NCI-H1048 (cell line): Measurements from ENCODE around the gene RNF186.
"Not testable (repeated sequence)": the region's sequence is repeated elsewhere in the genome, so short reads cannot be mapped to it uniquely, and the experiment has no call there.

Source experiments
- DNase-seq: peaks from one replicate; lab custom pipeline; 2025; lab: John Stamatoyannopoulos, UW

RNF186 gene

DNA sequence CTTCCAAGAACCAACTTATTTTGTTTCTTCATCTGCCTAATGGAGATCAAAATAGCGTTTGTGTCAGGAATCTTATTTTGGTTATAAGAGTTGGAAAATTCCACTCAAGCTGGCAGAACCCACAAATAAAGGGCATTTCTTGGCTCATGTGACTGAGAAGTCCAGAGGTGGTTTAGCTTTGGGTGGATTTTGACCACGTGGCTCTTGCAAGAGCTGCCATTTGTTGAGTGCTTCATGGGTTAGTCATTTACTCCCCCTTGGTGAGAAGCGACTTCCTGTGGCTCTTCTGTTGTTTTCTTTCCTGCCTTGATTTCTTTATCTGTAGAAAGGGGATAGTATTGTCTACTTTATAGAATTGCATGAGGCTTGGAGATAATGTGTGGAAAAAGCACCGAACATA, 9.5 kb upstream of the RNF186 start:
- DNase-seq = no peak

DNA sequence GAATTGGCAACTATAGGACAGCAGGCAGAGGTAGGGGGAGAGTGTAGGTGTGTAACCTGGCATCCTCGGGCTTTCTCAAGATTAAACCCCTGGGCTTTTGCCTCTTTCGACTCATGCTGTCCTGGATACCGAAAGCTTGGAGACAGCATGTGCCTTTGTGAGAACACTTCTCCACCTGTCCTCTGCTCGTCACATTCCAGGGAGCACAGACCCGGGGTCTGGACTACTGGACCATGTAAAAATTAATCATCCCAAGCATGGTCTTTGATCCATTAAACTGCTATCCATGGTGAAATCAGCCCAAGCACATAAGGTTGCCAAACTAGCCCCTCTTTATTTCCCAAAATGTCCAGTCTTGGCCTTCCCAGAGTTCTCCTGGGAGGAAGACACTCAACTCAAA, 9.0 kb upstream of the RNF186 start:
- DNase-seq = no peak

GRCh38 chr1:19819701-19820100, 4.6 kb upstream of the RNF186 start:
- DNase-seq = no peak

DNA sequence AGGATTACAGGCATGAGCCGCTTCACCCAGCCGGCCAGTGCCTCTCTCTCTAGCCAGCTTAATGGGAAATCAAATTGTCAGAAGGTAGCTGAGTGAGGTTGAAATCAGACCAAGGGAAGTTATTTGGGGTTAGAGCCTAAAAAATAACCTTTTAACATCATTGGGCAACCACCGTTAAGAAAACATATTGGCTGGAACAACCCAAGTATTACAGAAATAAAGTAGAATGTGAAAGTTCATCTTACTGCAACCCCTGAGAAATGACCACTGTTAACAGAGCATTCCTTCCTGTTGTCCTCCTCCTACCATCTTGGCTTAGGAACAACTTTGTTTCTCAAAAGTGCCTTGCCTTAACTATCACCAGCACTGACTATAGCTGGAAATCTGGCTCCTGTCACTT, 3.2 kb upstream of the RNF186 start:
- DNase-seq = no peak

GRCh38 chr1:19817160-19817559, 2.1 kb upstream of the RNF186 start:
- DNase-seq = no peak

DNA sequence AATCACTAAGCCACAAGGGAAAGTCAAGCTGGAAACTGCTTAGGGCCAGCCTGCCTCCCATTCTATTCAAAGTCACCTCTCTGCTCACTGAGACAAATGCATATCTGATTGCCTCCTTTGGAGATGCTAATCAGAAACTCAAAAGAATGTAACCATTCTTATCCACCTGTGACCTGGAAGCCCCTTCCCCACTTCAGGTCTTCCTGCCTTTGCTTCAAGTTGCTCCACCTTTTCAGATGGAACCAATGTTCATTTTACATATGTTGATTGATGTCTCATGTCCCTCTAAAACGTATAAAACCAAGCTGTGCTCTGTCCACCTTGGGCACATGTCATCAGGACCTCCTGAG, 1.6 kb upstream of the RNF186 start:
- not testable (repeated sequence) for DNase-seq

- no peak for DNase-seq
Measured at GRCh38 chr1:19815801-19816736, 986 bp upstream of the RNF186 start.

- DNase-seq = no peak
Measured at GRCh38 chr1:19814244-19814661, 830 bp downstream of the RNF186 start.

GRCh38 chr1:19813643-19813960, 1.5 kb downstream of the RNF186 start:
- no peak for DNase-seq

DNA sequence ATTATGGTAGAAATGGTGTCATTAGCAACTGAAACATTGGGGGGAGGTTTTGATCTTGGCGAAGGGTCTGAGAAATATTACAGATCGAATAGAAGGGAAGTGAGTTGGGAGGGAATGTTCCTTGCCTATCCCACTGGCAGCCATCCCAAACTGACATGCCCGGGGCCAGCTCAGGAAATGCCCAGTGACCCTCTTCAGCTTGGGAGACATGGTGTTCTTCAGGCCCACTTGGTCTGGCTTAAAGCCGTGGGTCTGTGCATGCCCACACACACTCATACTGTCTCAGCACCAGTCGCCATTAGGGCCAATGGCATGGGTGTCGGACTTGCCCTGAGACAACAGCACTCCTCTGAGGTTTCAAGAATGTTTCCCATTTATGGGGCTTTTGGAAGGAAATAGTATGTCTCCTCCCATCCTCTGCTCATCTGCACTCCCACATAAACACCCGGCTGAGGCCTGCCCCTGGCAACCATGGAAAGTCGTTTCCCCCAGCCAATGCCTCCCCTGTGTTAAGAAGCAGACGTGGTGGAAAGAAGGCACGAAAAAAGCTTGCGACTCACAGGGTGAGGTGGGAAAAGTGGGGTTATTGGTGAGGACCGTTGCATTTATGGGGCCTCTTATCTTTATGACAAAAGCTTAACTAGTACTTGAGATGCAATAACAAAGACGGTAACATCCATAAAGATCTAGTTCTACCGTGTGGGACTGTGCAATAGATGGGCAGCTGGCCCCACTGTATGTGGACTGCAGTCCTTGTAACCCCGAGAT, 2.0 kb downstream of the RNF186 start:
- no peak for DNase-seq

DNA sequence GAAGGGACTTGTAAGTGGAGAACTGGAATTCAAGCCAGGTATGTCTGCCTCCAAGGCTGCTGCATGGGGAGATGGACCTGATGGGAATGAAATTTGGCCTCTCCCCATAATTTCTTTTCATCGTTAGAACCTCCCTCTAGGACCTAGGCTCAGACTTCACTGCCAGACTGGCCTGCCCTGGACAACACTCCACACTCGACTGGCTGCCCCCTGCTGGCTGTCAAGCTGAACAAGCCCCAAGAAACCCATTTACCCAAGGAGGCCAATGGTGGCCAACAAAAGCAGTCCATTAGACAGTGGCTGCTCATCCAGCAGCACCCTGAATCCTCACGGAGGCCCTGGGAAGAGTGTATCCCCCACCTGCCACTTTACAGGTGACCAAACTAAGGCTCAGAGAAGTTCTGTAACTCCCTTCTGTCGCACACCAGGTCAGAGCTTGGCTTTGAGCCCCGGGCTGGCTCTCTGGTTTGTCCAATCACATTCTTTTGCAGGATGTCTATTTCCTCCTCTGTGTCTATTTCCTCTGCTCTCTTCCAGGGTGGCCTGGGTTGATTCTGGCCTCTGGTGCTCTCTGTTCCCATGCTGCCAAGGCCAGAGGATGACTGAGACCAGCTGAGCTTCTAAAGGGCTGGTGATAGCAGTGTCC, 3.8 kb downstream of the RNF186 start:
- DNase-seq = no peak

GRCh38 chr1:19809044-19809750, 5.9 kb downstream of the RNF186 start:
- DNase-seq = no peak

DNA sequence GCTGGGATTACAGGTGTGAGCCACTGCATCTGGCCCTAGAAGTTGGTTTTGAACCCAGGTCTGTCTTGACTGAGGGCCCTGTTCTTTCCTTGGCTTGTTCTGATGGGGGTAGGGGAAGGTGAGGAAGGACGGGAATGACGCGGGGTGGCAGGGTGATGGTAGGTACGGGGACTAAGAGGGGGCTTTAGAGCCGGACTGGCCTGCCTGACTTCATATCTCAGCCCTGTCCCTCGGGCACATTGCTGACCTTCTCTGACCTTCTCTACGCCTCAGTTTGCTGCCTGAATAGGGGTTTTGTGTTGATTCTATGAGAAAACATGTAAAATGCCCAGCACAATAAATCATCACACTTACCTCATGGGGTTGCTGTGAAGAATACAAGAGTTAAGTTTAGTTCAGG, 6.7 kb downstream of the RNF186 start:
- no peak for DNase-seq

DNA sequence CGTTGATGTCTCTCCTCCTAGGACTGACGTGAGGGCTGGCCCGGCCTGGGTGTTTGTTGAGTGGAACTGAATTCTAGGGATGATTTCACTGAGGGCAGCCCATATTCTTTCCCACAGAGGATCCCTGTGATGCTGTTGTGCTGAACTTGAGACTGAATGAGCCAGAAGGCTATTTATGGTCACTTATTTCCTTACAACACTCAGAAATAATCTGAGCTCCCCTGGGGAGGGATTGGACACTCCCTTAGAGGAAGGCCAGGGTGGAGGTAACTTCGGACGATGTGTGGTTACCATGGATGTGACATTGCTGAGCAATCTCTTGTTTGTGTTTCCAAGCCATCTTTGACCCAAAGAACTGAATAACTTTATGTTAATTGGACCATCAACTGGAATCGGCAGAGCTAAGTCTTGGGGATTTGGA, 10.2 kb downstream of the RNF186 start:
- no peak for DNase-seq

DNA sequence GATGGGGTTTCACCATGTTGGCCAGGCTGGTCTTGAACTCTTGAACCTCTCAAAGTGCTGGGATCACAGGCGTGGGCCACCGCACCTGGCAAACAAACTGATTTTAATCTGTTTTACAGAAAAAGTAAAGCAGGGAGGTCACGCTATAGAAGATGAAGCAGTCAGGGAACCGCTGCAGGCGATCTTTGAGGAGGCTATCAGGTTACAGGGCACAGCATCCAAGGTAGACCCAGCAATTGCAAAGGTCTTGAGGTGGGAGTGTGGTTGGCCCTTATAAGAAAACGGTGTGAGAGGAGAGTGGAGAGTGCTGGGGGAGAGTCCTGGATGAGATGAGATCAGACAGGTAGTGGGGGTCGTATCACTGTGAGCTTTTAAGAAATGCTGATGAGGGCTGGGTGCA, 12.8 kb downstream of the RNF186 start:
- no peak for DNase-seq

DNA sequence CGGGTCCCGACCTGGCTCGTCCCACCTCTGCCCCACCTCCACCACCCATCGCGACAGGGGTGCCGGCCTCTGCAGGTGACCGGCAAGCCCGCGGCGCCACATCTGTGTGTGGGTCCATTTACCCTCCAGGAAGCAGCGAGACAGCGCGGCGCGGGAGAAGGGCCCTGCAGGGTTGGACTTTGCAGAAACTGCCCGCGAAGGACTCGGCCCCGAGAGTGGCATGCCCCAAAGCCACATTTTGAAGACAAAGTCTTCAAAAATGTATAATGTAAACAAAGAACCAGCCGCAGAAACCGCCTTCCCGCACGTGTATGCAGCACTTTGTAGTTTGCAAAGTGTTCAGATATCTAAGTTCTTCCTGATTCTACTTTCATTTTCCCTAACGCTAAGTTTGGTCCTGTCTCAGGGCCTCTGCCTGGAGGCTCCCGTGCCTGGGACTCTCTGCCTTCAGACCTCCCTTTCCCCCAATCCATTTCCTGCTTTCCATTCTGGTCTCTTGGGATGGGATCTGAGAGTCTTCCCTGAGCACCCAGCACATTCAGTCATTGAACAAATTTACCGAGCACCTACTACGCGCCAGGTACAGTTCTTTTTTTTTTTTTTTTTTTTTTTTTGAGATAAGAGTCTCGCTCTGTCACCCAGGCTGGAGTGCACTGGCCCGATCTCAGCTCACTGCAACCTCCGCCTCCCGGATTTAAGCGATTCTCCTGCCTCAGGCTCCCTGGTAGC, 14.8 kb downstream of the RNF186 start:
- DNase-seq = no peak

GRCh38 chr1:19799230-19800075, 15.6 kb downstream of the RNF186 start, which contains the start of gene TMCO4:
Gene TMCO4 (minus strand): TSS chr1:19799916. CDS start chr1:19780758, 19,158 bp downstream.
- no peak for DNase-seq

DNA sequence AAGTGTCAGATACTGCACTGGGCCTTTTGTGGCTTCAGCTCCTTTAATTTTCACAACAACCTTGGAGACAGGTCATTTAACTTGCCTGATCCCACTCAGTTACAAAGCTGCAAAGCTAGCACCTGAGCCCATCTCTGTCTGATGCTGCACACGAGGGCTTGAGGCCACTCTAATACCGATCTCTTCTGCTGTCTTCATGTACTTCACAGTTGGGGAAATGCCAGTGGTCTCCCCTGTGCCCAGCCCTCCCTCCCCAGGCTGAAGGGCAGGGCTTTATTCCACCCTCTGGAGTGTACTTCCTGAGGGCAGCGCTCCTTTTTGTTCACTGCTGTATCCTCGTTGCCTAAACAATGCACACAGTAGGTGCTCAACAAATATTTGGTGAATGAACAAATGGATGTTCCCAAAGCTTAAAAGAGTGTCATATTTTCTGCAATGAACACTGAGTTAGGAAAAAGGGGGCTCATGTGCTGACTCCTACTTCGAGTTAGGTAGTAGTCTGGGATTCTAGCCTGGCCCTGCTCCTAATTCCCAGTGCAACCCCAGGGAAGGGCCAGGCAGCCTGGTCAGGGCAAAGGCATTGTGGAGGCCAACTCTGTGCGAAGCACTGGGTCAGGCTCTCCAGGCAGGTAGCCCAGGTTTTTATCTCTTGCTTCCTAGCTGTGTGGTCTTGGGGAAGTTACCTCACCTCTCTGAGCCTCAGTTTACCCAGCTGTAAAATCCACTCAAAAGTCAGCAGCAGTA, 16.4 kb downstream of the RNF186 start:
- DNase-seq = no peak

DNA sequence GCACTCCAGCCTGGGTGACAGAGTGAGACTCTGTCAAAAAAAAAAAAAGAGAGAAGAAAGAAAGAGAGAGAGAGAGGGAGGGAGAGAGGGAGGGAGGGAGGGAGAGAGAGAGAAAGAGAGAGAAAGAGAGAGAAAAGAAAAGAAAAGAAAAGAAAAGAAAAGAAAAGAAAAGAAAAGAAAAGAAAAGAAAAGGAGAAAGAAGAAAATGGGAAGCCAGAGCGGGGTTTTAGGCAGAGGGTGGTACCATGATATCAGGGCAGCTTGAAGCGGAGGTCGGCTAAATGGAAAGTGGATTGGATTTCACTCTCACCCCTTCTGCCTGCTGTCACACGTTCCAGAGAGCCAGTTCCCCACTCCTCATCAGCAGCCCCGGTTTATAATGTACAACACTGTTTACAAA, 17.3 kb downstream of the RNF186 start:
- no peak for DNase-seq

- DNase-seq = no peak
Measured at GRCh38 chr1:19794583-19794982, 20.5 kb downstream of the RNF186 start.
